ENCODE results near the gene ADAMTS6.

Gene ADAMTS6

DNA sequence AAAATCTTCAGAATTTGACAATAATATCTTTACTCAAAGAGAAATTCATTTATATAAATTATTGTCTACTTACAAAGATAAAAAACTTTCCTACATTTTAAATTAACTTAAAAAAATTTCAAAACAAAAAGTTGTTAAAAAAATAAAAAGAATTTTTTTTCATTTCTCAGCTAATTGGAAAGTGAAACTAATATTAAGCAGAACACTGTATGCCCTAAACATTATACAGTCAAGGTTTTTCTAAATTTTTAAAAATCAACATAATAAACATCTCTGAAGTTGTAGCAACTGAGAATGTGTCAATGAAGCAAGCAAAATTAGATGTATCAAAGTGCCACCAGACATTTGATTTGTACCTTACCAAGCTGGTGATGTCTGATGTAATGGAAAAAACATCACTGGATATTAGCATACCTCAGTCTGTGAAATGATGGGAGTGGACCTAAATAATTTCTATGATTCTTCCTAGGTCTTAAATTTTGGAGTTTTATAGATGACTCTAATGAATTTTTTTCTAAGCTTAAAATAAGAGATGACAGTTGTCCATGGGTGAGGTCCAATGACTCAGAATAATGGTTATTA is 290.1 kb downstream of the ADAMTS6 start:
- Histone ChIP-seq H3K27ac (replicated peaks) (no peak overlapping the region), H3K4me3 (replicated peaks; ENCODE audit: insufficient read depth, low read length) (no peak overlapping the region)

DNA sequence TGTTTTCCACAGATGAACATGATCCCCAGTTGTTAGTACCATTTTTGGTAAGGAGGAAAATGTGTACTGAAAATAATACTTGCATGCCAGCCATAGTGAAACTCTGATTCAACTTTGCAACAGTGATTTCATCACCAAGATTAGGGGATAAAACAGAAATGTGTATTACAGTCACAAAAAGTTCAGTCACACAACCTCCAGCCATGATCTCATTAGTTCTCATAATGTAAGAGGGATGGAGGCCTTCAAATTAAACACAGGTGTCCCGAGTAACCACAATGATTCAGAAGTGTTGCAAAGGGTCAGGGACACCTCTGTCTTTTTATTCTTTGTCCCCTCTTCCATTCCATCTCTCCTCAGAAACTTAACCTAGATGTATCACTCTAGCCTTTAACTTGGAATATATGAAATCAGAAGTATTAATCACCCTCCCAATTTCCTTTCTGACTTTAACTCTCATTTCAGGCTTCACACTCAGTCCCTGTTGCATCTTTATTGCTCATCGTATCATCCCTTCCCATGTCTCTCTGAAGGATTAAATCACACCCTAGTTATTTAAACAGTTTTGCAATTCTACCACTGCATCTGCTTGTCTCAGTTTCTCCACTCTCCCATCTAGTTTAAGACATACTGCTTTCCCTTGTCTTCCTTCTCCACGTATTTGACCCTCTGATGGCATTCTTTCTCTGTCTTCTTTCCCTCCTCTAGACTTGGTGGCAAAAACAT is 291.2 kb downstream of the ADAMTS6 start:
- Histone ChIP-seq H3K27ac (replicated peaks) (no peak overlapping the region), H3K4me3 (replicated peaks; ENCODE audit: insufficient read depth, low read length) (no peak overlapping the region), H3K27me3 (ENCODE audit: insufficient read depth, poor library complexity, severe bottlenecking) (no peaks in the 10 kb centered on the region)
- TF ChIP-seq, protein P1, sequence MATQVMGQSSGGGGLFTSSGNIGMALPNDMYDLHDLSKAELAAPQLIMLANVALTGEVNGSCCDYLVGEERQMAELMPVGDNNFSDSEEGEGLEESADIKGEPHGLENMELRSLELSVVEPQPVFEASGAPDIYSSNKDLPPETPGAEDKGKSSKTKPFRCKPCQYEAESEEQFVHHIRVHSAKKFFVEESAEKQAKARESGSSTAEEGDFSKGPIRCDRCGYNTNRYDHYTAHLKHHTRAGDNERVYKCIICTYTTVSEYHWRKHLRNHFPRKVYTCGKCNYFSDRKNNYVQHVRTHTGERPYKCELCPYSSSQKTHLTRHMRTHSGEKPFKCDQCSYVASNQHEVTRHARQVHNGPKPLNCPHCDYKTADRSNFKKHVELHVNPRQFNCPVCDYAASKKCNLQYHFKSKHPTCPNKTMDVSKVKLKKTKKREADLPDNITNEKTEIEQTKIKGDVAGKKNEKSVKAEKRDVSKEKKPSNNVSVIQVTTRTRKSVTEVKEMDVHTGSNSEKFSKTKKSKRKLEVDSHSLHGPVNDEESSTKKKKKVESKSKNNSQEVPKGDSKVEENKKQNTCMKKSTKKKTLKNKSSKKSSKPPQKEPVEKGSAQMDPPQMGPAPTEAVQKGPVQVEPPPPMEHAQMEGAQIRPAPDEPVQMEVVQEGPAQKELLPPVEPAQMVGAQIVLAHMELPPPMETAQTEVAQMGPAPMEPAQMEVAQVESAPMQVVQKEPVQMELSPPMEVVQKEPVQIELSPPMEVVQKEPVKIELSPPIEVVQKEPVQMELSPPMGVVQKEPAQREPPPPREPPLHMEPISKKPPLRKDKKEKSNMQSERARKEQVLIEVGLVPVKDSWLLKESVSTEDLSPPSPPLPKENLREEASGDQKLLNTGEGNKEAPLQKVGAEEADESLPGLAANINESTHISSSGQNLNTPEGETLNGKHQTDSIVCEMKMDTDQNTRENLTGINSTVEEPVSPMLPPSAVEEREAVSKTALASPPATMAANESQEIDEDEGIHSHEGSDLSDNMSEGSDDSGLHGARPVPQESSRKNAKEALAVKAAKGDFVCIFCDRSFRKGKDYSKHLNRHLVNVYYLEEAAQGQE (IDR thresholded peaks at IDR 0.05; ENCODE audit: insufficient replicate concordance, low read depth) = no peak
- TF ChIP-seq POLR2AphosphoS5 (IDR thresholded peaks at IDR 0.05; ENCODE audit: low read depth) (no peak), SPI1 (IDR thresholded peaks at IDR 0.05; ENCODE audit: borderline replicate concordance, low read depth) (no peak), GABPA (IDR thresholded peaks at IDR 0.05; ENCODE audit: low read depth) (no peak)
- TF ChIP-seq, protein P2, sequence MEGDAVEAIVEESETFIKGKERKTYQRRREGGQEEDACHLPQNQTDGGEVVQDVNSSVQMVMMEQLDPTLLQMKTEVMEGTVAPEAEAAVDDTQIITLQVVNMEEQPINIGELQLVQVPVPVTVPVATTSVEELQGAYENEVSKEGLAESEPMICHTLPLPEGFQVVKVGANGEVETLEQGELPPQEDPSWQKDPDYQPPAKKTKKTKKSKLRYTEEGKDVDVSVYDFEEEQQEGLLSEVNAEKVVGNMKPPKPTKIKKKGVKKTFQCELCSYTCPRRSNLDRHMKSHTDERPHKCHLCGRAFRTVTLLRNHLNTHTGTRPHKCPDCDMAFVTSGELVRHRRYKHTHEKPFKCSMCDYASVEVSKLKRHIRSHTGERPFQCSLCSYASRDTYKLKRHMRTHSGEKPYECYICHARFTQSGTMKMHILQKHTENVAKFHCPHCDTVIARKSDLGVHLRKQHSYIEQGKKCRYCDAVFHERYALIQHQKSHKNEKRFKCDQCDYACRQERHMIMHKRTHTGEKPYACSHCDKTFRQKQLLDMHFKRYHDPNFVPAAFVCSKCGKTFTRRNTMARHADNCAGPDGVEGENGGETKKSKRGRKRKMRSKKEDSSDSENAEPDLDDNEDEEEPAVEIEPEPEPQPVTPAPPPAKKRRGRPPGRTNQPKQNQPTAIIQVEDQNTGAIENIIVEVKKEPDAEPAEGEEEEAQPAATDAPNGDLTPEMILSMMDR (IDR thresholded peaks at IDR 0.05; ENCODE audit: insufficient read depth, low read length) = no peak
- no peak for DNase-seq (ENCODE audit: low read depth in 1 of 2, low spot score in 1 of 2)

More for the DNA sequence above, 290.1 kb downstream of the ADAMTS6 start:
- no peaks in the 10 kb centered on the region for H3K27me3 ChIP-seq (ENCODE audit: insufficient read depth, poor library complexity, severe bottlenecking)
- TF ChIP-seq, protein P1 (IDR thresholded peaks at IDR 0.05; ENCODE audit: insufficient replicate concordance, low read depth) = no peak
- TF ChIP-seq, protein P2 (IDR thresholded peaks at IDR 0.05; ENCODE audit: insufficient read depth, low read length) = no peak
- TF ChIP-seq GABPA (IDR thresholded peaks at IDR 0.05; ENCODE audit: low read depth) (no peak), POLR2AphosphoS5 (IDR thresholded peaks at IDR 0.05; ENCODE audit: low read depth) (no peak)
- no peak for DNase-seq (ENCODE audit: low read depth in 1 of 2, low spot score in 1 of 2)

DNA sequence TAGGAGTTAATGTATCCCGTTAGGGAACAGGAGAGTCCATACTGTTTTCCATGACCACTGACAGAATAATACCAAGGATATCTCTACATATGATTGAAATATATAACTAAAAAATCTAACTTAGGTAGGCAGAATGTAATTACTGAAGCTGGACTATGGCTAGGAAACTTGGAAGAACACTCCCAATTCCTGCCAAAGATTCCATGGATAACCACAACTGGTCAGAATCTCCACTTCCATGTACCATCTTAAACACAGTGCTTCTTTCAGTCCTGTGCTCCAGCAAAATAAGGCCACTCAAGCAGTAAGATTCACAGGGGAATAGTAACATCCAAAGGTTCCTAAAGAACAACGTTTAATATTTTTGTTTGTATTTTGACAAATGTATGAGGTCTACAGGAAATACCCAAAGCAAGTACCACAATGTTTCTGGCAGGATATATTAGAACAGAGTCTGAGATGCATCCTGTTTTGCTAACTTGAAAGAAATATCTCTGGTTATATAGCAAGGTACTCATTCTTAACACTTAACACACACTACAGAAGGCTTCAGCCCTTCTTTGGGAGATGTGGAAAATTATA is 295.0 kb downstream of the ADAMTS6 start:
- DNase-seq (ENCODE audit: low read depth in 1 of 2, low spot score in 1 of 2) = no peak
- no peaks in the 10 kb centered on the region for H3K27me3 ChIP-seq (ENCODE audit: insufficient read depth, poor library complexity, severe bottlenecking)
- no peak overlapping the region for H3K27ac ChIP-seq (replicated peaks)
- TF ChIP-seq, protein P2 (IDR thresholded peaks at IDR 0.05; ENCODE audit: insufficient read depth, low read length) = no peak
- TF ChIP-seq, protein P1 (IDR thresholded peaks at IDR 0.05; ENCODE audit: insufficient replicate concordance, low read depth) = no peak
- no peak for TF ChIP-seq GABPA (IDR thresholded peaks at IDR 0.05; ENCODE audit: low read depth)
- TF ChIP-seq POLR2AphosphoS5 (IDR thresholded peaks at IDR 0.05; ENCODE audit: low read depth) = no peak
- TF ChIP-seq SPI1 (IDR thresholded peaks at IDR 0.05; ENCODE audit: borderline replicate concordance, low read depth) = no peak
- no peak overlapping the region for H3K4me3 ChIP-seq (replicated peaks; ENCODE audit: insufficient read depth, low read length)
